Stimulated activated naive CD4-positive, alpha-beta T cell treated with Interleukin-2 at 50 U/mL for 16 hours (primary cell): Measurements from ENCODE around the gene MUC6.

ENCODE experiments used
- DNase-seq: peaks from one replicate; lab custom pipeline; 2025; lab: John Stamatoyannopoulos, UW

Gene MUC6, protein sequence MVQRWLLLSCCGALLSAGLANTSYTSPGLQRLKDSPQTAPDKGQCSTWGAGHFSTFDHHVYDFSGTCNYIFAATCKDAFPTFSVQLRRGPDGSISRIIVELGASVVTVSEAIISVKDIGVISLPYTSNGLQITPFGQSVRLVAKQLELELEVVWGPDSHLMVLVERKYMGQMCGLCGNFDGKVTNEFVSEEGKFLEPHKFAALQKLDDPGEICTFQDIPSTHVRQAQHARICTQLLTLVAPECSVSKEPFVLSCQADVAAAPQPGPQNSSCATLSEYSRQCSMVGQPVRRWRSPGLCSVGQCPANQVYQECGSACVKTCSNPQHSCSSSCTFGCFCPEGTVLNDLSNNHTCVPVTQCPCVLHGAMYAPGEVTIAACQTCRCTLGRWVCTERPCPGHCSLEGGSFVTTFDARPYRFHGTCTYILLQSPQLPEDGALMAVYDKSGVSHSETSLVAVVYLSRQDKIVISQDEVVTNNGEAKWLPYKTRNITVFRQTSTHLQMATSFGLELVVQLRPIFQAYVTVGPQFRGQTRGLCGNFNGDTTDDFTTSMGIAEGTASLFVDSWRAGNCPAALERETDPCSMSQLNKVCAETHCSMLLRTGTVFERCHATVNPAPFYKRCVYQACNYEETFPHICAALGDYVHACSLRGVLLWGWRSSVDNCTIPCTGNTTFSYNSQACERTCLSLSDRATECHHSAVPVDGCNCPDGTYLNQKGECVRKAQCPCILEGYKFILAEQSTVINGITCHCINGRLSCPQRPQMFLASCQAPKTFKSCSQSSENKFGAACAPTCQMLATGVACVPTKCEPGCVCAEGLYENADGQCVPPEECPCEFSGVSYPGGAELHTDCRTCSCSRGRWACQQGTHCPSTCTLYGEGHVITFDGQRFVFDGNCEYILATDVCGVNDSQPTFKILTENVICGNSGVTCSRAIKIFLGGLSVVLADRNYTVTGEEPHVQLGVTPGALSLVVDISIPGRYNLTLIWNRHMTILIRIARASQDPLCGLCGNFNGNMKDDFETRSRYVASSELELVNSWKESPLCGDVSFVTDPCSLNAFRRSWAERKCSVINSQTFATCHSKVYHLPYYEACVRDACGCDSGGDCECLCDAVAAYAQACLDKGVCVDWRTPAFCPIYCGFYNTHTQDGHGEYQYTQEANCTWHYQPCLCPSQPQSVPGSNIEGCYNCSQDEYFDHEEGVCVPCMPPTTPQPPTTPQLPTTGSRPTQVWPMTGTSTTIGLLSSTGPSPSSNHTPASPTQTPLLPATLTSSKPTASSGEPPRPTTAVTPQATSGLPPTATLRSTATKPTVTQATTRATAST (N-terminal part only)

DNA sequence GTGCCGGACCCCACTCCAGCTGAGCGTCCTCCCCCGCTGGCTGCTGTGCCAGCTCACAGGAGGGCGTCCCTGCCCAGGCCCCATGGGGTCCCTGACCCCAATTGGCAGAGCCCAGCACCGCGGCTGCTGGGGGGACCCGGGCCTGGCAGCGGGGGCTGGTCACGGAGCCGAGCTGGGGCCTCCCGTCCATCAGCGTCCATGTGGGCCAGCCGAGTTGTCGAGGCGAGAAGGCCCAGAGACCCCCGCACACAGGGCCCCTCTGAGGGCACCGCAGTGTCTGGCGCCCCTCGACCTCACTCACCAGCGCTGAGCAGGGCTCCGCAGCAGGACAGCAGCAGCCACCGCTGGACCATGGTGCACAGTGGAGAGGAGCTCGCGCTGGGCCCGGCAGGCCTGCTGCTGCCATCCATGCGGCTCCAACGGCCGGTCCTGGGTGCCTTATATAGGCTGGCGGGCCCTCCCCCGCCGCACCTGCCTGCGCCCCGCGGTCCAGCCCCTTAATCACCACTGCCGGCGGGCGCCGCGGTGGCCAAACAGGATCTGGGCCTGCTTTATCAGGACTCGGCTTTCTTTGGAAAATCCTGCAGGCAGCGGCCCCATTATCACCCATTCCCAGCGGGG, at the start of gene MUC6:
Gene MUC6 (minus strand): TSS at position 416 of the 621 bp plus-strand sequence. CDS start 63 bp downstream, at position 353.
- DNase-seq = no peak

DNA sequence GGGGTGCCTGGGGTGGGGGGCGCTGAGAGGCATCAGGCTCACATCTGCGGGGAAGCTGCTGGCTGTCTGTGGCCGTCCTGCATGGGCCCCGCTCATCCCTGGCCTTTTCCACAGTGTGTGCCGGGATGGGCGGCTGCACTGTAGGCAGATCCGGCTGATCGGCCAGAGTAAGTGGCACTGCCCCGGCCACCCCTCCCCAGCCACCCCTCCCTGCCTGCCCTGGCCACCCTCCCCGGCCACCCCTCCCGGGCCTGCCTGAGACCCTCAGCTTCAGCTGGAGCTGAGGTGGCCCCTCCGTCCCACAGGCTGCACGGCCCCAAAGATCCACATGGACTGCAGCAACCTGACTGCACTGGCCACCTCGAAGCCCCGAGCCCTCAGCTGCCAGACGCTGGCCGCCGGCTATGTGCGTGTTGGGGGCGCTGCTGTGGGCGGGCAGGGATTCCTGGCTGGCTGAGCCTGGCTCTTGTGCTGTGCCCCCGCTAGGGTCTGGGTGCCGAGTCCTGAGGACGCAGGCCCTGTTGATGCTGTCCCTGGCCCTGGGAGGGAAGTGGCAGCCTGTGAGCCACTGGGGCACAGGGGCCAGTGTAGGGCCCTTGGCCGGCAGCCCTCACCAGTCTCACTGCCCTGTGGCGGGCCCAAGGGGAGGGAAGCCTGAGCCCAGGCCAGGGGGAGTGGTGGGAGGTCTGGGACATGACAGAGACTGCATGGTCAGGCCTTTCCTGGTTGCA, 49.1 kb upstream of the MUC6 start:
- DNase-seq = no peak

DNA sequence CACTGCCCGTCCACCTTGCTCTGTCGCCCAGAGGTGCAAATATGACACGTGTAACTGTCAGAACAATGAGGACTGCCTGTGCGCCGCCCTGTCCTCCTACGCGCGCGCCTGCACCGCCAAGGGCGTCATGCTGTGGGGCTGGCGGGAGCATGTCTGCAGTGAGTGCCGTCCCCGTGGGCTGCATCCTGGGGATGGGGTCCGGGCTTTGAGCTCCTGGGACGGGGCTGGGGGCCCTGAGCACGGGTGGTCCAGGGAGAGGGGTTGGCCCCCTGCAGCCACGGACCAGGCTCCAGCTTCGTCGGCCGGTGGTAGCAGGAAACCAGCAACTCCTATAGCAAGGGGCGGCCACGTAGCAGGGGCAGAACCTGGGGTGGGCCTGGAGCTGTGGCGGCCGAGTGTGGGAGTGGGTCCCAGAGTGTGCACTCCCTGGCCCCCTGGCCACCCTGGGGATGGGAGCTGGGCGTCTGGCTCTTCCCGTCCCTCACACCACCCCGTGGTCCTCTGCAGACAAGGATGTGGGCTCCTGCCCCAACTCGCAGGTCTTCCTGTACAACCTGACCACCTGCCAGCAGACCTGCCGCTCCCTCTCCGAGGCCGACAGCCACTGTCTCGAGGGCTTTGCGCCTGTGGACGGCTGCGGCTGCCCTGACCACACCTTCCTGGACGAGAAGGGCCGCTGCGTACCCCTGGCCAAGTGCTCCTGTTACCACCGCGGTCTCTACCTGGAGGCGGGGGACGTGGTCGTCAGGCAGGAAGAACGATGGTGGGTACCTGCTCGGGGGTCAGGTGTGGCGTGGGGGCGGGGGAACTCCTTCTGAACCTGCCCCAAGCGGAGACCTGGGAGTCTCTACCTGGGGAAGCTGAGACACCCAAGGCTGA, 48.3 kb upstream of the MUC6 start:
- no peak for DNase-seq

DNA sequence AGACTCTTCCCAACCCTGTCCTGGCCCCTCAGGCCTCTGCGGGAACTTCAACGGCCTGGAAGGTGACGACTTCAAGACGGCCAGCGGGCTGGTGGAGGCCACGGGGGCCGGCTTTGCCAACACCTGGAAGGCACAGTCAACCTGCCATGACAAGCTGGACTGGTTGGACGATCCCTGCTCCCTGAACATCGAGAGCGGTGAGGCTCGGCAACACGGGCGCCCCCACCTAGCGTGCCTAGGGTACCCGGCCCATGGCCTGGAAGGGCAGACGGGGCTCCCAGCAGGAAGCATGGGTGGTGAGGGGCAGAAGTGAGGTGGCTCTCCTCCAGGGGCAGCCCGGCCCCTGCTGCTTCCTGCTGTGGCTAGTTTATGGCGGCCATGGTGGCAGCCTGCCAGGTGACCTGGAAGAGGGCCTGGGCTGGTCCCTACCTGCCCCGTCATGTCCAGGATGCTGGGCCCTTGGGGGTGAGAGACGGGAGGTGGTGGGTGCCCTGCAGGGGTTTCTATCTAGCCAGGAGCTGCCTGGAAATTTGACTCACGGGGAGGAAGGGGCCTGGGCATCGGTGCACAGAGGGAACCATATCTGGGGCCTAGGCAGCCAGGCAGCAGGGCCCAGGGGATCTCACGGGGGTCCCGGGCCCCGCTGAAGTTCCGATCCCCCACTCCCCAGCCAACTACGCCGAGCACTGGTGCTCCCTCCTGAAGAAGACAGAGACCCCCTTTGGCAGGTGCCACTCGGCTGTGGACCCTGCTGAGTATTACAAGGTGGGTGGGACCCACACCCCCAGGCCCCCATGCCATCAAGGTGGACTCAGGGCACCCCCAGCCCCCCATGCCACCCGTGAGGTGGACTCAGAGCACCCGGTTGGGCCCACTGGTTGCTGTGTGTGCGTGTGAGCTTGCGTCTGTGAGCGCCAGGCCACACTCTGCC, 47.4 kb upstream of the MUC6 start:
- DNase-seq = no peak

DNA sequence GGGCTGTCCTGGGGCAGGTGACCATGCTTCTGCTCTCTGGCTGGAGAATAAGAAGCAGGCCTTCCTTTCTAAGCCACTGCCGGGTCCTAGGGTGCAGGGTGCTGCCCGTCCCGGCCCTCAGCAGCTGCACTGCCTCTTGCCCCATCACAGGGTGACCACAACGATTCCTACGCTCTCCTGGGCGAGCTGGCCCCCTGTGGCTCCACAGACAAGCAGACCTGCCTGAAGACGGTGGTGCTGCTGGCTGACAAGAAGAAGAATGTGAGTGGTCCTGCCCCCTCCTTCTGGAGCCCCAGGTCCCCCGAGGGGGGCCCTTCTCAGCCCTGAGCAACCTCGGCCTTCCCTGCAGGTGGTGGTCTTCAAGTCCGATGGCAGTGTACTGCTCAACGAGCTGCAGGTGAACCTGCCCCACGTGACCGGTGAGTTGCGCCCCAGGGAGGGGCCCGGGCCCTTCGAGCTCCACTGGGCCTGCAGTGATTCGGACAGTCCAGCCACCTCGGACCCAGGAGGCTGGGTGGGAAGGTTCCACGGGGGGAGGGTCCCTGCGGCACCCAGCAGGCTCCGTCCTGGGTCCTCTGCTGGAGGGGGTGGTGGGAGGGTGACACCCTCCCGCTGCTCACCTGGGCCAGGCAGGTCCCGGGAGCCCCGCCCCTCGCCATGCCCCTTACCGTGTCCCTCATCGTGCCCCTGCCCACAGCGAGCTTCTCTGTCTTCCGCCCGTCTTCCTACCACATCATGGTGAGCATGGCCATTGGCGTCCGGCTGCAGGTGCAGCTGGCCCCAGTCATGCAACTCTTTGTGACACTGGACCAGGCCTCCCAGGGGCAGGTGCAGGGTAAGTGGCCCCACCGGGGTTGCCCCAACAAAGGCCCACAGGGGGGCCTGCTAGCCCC, 46.5 kb upstream of the MUC6 start:
- no peak for DNase-seq

DNA sequence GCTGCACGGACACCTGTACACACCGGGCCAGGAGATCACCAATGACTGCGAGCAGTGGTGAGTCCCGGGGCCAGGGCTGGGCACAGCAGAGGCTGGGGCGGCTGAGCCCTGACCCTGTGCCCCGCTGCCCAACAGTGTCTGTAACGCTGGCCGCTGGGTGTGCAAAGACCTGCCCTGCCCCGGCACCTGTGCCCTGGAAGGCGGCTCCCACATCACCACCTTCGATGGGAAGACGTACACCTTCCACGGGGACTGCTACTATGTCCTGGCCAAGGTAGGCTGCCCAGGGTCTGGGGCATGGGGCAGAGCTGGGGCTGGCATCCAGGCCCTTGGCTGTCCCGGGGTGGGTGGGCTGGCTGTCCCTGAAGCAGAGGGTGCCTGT, 45.8 kb upstream of the MUC6 start:
- DNase-seq = no peak

DNA sequence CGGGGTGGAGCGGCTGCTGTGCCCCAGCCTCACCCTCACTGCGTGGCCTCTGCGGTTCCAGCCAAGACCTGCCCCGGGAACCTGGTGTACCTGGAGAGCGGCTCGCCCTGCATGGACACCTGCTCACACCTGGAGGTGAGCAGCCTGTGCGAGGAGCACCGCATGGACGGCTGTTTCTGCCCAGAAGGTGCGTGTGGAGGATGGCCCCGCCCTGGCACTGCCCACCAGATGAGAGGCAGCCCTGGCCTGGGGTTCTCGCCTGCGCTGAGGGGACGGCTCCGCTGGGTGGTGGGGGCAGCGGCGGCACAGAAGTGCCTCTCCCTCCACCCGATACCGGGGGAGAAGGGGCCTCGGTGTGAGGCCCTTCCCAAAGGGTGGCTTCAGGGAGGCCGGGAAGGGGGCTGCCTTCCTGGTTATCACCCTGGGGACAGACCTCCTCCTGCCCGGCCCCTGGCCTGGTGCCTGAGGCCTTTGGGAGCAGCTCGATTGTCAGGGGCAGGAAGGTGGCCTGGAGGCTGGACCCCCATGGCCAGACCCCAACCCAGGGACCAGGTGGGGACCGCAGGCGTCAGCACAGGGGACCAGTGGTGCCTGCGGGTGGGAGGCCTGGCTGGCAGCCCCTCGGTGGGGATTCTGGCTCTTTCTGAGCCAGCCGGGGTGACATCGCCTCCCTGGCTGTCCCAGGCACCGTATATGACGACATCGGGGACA, 45.2 kb upstream of the MUC6 start:
- DNase-seq = no peak

DNA sequence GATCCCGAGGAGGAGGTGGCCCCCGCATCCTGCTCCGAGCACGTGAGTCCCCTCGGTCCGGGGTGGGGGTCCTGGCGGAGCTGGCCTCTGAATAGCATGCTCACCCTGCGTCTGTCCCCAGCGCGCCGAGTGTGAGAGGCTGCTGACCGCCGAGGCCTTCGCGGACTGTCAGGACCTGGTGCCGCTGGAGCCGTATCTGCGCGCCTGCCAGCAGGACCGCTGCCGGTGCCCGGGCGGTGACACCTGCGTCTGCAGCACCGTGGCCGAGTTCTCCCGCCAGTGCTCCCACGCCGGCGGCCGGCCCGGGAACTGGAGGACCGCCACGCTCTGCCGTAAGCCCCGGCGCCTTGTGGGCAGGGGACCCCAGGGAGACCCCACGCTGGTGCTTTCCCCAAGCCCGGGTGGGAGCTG, 41.7 kb upstream of the MUC6 start:
- no peak for DNase-seq

DNA sequence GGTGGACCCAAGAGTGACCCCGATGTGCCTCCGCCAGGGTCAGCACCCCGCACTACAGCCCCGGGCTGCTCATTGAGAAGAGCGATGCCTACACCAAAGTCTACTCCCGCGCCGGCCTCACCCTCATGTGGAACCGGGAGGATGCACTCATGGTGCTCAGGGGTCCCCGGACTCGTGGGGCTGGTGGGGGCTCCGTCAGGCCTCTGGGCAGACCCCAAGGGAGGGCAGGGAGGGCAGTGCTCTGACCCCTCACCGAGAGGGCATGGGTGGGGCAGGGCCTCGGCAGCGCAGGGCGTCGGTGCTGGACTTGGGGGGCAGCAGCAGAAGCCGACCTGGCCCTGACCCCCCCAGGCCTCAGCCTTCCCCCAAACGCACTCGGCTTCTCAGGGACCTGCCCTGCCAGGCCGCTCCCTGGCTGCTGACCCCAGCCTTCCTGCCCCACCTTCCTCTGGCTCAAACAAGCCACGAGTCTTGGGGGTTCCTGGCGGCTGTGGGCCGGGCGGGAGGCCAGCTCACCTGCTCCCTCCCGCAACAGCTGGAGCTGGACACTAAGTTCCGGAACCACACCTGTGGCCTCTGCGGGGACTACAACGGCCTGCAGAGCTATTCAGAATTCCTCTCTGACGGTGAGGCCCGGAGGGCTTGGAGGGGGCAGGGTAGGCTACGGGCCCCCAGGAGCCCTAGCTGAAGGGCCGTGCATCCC, 41.0 kb upstream of the MUC6 start:
- DNase-seq = no peak

DNA sequence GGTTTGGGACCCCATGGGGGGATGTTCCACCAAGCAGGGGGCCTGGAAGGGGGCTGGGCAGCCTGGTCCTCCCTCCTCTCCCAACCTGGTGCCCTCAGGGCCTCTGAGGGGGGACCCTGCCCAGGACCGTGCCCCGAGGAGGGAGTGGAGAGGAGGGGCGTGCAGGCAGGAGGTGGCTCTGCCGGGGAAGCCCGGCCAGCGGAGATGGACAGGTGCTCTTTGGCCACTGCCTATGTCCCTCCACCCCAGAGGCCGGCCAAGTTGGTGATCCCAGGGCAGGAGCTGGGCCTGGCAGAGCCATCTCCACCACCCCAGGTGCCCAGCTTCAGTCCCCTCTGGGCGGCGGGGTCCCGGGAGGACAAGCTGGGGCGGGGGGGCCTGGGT, 40.5 kb upstream of the MUC6 start:
- DNase-seq = no peak

DNA sequence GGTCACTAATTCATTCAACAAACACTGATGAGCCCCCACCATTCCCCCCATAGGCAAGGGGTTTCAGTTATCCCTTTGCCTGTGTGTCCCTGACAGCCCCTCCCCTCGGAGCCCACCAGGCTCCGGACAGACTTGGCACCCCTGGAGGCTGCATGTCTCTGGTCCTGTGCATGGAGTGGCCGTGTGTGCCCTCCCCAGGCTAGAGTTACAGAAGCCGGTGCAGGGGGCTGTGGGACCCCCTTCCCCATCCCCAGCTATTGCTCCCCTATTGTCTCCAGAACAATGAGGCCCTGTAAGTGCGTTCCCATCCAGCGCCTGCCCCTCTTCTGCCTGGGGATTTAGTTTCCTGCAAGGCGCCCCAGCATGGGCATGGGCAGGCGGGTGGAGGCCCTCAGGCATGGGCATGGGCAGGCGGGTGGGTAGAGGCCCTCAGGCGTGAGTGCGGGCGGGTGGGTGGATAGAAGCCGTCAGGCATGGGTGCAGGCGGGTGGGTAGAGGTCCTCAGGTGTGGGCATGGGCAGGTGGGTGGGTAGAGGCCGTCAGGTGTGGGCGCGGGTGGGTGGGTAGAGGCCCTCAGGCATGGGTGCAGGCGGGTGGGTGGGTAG, 39.6 kb upstream of the MUC6 start:
- DNase-seq = no peak

DNA sequence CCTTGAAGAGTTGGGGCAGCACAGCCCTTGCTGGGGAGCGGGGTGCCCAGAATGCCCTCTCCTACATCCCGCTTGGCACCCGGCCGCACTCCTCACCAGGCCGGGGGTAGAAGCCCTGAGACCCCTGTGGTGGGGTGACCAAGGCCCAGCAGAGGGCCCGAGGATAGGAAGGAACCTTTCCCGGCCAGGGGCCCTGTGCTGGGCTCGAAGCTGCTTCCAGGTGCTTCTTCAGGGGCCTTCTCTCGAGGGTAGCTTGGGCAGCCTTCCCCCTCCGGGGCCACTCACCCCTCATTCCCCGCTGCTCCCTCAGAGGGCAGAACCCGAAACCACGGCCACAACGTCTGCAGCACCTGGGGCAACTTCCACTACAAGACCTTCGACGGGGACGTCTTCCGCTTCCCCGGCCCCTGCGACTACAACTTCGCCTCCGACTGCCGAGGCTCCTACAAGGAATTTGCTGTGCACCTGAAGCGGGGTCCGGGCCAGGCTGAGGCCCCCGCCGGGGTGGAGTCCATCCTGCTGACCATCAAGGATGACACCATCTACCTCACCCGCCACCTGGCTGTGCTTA, 38.9 kb upstream of the MUC6 start:
- no peak for DNase-seq

DNA sequence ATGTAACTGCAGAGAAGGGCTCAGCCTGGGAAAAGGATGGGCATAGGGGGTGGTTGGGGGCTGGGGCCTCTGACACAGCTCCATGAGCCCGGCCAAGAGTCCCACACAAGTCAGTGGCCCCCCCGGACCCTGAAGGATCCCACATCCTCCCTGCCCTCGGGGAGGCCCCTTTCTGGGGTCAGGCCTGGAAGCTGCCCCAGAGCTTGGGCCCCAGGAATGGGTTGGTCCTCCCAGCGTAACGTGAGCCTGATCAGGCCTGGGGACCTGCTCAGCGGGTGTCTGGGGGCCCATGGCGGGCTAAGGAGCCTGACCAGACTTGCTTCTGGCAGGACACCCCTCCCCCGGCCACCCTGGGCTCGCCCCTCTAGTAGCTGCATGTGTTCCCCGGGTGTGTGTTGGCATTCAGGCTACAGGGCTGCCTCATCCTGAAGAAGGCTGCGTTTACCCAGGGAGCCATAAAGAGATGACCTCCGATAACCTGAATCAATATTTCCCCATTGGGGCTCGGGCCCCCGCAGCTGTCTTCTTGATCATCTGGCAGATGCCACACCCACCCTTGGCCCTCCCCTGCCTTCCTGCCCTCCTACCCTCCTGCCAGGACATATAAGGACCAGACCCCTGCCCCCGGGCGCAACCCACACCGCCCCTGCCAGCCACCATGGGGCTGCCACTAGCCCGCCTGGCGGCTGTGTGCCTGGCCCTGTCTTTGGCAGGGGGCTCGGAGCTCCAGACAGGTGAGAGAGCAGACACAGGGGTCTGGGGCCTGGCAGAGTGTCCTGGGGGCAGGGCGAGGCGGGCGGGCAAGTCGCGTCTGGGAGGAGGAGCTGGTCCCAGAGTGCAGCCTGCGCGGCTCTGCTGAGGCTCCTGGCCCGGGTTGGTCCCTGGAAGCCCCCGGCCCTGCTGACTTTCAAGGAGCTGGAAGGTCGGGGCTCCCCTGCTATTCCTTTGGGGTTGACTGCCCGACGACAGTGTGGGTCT, 38.0 kb upstream of the MUC6 start, which contains the start of gene MUC2:
Gene MUC2 (plus strand): TSS at position 631 of the 978 bp plus-strand sequence.
- no peak for DNase-seq

DNA sequence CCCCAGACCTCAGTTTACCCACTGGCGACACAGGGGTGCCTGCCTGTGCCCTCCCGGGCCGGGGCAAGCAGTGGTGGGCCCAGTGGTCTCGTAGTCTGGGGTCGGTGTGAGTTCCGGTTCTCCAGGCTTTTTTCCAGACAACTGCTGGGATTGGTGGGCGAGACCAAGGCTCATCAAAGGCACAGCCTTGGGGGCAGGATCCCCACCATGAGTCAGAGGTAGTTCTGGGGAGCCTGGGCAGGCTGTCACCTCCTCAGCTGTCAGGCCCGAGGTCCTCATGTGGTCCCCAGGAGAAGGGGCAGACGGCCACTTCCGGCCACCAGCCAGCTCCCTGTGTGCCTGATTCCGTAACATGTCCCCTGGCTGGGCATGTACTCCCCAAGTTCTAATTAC, 37.3 kb upstream of the MUC6 start:
- DNase-seq = no peak
